Endothelial cell of umbilical vein (primary cell): ENCODE results near the gene DENR.
"Not testable (repeated sequence)": the region's sequence is repeated elsewhere in the genome, so short reads cannot be mapped to it uniquely, and the experiment has no call there.

Source experiments
- CTCF ChIP-seq, 2 donors: IDR thresholded peaks; 1 replicate in 1 of 2; 2 replicates in 1 of 2; pipeline ENCODE4 v1.5.1; 2011; ENCODE audit warnings: low read length in 2 of 2, mild to moderate bottlenecking in 2 of 2, moderate library complexity in 2 of 2, control low read depth in 1 of 2, inconsistent platforms in 1 of 2, low read depth in 1 of 2; ENCODE audit not compliant: insufficient read depth in 1 of 2; ENCODE audit errors: extremely low read depth in 1 of 2
- MAX ChIP-seq: IDR thresholded peaks from 2 replicates; pipeline ENCODE4 v1.6.1; 2011; ENCODE audit not compliant: insufficient read depth, insufficient read length

- TF ChIP-seq CTCF (IDR thresholded peaks at IDR 0.05; ENCODE audit: extremely low read depth in 1 of 2, insufficient read depth in 1 of 2, low read depth in 1 of 2, low read length in 2 of 2); MAX: not testable (repeated sequence)
Measured at GRCh38 chr12:122709287-122709686, 43.3 kb upstream of the DENR start.
